Measurements from ENCODE around the gene INPP4A. TPM values are rescaled to one million over a fixed set of nuclear protein-coding genes. Genes with fewer than 3 reads are reported as not detected.

INPP4A gene
- total and polyA plus RNA-seq, 2 of the 13 experiments (the other 11 are each of a cell fraction or from before 2014, with no cell fraction given) = 10.1 to 10.9 TPM

- Histone ChIP-seq H3K36me3 (replicated peaks in 1 of 2; ENCODE audit: control insufficient read depth in 1 of 2, insufficient read depth in 2 of 2, low read length in 2 of 2) (peaks cover 12 to 38% of the 10 kb centered on the region in 2 experiments; a peak in 4 of 5 replicates), H3K4me2 (ENCODE audit: low read depth, low read length) (no peak overlapping the region), H4K20me1 (ENCODE audit: insufficient read depth, low read length) (no peaks in the 10 kb centered on the region), H3K27me3 (ENCODE audit: control insufficient read depth in 1 of 2, insufficient read depth in 2 of 2, low read length in 2 of 2) (no peaks in the 10 kb centered on the region), H3K79me2 (ENCODE audit: insufficient read depth, low read length) (no peaks in the 10 kb centered on the region), H3K9me3 (ENCODE audit: low read length) (no peaks in the 10 kb centered on the region), H3K4me1 (ENCODE audit: insufficient read depth, low read length) (no peaks in the 10 kb centered on the region), H3K9ac (ENCODE audit: insufficient read depth, low read depth, low read length) (no peak overlapping the region), H3K4me3 (replicated peaks in 1 of 3; ENCODE audit: insufficient read depth in 1 of 3, low read depth in 2 of 3, low read length in 3 of 3) (no peak overlapping the region), H2AFZ (ENCODE audit: low read length) (no peak overlapping the region), H3K27ac (ENCODE audit: extremely low read length, insufficient read depth, low read length) (no peak overlapping the region)
- ChIA-PET POLR2A (no interaction called here), CTCF (ENCODE audit: low intra/inter-chr PET ratio, low total read pairs) (no interaction called here)
- DNase-seq (ENCODE audit: low spot score) (no peak), ATAC-seq (no peak), FAIRE-seq (no peak)
- TF ChIP-seq BRF2 (CRISPR knock-in tag; IDR thresholded peaks at IDR 0.05) (no peak), POGZ (CRISPR knock-in tag; IDR thresholded peaks at IDR 0.05) (no peak), SIX1 (CRISPR knock-in tag; IDR thresholded peaks at IDR 0.05; ENCODE audit: borderline replicate concordance) (no peak), ELF4 (CRISPR knock-in tag; IDR thresholded peaks at IDR 0.05; ENCODE audit: borderline replicate concordance) (no peak), FOXA3 (CRISPR knock-in tag; IDR thresholded peaks at IDR 0.05) (no peak), KLF11 (CRISPR knock-in tag; IDR thresholded peaks at IDR 0.05) (no peak), ZNF639 (CRISPR knock-in tag; conservative IDR thresholded peaks at IDR 0.05) (no peak), ZNF556 (CRISPR knock-in tag; IDR thresholded peaks at IDR 0.05; ENCODE audit: borderline replicate concordance) (no peak)
- WGBS (ENCODE audit: low lambda C conversion rate) = 94% methylated on average over 19 of the region's 19 CpGs
- intact Hi-C loops (cut with micrococcal nuclease; ENCODE audit: unreplicated experiment) (no loop called here), in situ Hi-C loops (cut with HindIII; ENCODE audit: extremely low pct_ligation_motif_present, low pct_unique_long_range_greater_than_20kb) (loop anchor here (5.0 kb wide), 1 partner anchor 36 kb away; no protein-coding TSS in a partner anchor)
- BruUV-seq (replicated peaks) = no TSS peak
These were observed 121.3 kb downstream of the INPP4A start for GRCh38 chr2:98565941-98566340.
